NCI-H2171 (cell line): ENCODE measurements around the gene PSMC3IP.

Experiments
- DNase-seq: peaks from one replicate; lab custom pipeline; 2025; lab: John Stamatoyannopoulos, UW

The PSMC3IP gene

GRCh38 chr17:42537826-42538451 is 39.6 kb downstream of the PSMC3IP start:
- DNase-seq = no peak

GRCh38 chr17:42537156-42537805 is 40.2 kb downstream of the PSMC3IP start:
- no peak for DNase-seq

GRCh38 chr17:42536372-42537155 is 41.0 kb downstream of the PSMC3IP start:
- peak; percentile 73 for DNase-seq

DNA sequence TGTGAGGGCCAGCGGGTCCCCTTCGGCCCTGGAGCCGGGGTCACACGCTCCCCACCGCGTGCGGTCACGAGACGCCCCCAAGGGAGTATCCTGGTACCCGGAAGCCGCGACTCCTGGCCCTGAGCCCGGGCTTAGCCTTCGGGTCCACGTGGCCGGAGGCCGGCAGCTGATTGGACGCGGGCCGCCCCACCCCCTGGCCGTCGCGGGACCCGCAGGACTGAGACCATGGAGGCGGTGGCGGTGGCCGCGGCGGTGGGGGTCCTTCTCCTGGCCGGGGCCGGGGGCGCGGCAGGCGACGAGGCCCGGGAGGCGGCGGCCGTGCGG is 41.5 kb downstream of the PSMC3IP start, which contains the start of gene NAGLU:
NAGLU (plus strand) TSS at position 194 of the 324 bp plus-strand sequence; CDS start at position 226, 32 bp downstream.
- peak; percentile 97 for DNase-seq

GRCh38 chr17:42535155-42536047 is 42.1 kb downstream of the PSMC3IP start:
- DNase-seq = no peak

DNA sequence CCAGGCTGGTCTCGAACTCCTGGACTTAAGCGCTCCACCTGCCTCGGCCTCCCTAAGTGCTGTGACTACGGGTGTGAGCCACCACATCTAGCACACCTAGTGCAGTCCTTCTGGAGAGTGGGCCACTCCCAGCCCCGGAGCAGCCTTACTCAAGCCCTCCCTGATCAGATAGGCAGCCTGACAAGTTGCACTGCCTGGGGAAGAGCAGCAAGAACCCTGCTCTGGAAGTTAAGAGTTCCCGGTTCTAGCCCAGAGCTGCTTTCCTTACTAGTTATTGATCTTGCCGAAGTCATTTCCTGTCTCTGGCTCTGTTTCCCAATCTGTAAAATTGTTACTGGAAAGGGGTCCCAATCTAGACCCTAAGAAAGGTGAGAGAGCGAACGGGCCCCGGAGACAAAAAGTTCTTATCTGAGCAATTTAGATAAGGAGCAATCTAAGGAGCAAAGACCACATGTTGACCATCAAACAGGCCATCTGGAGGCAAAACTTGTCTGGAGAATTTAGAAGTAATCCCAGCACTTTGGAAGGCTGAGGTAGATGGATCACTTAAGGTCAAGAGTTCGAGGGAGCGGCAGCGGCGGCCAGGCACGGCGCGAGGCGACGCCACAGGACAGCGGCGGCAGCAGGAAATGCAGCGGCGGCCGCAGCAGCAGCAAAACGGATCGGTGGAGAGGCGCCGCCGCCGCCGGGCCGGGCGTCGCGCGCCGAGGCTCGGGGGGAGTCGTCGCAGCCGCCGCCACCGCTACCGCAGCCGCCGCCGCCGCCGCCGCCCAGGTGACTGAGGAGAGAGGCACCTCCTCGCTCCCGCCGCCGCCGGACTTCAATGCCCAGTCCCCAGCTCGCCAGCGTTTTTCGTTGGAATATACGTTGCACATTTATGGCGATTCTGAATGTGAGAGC is 45.8 kb downstream of the PSMC3IP start:
- DNase-seq = peak; percentile 22

DNA sequence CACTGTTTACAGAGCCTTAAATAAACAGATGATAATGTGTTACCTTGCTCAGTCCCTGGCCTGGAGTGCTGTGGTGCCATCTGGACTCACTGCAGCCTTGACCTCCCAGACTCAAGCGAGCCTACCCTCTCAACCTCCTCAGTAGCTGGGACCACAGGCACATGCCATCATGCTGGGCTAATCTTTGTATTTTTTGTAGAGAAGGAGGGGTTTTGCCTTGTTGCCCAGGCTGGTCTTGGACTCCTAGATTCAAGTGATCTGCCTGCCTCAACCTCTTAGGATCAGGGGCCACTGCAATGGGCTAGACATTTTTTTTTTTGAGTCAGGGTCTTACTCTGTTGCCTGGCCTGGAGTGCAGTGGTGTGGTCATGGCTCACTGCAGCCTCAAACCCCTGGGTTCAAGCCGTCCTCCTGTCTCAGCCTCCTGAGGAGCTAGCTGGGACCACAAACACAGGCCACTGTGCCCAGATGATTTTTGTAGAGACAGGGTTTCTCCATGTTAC is 46.5 kb downstream of the PSMC3IP start:
- DNase-seq = no peak

DNA sequence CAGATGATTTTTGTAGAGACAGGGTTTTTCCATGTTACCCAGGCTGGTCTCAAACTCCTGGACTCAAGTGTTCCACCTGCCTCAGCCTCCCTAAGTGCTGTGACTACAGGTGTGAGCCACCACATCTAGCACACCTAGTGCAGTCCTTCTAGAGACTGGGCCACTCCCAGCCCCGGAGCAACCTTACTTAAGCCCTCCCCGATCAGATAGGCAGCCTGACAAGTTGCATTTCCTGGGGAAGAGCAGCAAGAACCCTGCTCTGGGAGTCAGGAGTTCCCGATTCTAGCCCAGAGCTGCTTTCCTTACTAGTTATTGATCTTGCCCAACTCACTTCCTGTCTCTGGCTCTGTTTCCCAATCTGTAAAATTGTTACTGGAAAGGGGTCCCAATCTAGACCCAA is 48.5 kb downstream of the PSMC3IP start:
- no peak for DNase-seq

- no peak for DNase-seq
These were observed 49.6 kb downstream of the PSMC3IP start for GRCh38 chr17:42527932-42528331.

- no peak for DNase-seq
These were observed 51.5 kb downstream of the PSMC3IP start for GRCh38 chr17:42526031-42526444.

GRCh38 chr17:42525221-42525620 is 52.3 kb downstream of the PSMC3IP start:
- no peak for DNase-seq

DNA sequence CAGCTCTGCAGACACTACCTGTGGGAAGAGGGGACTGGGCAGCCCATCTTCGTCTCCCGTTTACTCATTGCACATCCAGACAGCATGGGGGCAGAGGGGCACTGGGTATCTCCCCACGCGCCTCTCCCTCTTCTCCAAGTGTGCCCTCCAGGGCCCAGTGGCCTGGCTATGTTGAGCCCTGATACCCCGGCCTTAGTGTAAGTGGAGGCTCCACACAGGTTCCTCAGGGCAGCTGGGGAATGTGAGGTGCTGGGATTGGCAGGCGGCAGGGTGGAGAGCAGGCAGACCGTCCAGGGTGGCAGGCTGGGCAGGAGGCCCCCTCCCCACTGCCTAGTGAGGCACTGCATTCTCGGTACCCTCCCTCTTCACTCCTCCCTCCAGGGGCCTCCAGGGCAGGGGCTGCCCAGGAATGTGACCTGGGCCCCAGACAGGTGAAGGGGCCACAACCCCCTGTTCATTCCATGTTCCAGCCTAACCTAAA is 54.7 kb downstream of the PSMC3IP start:
- DNase-seq = no peak
